SHP77 treated with DMSO at 0.1 percent for 48 hours (cell line): Measurements from ENCODE around the gene DNAAF3.
"Not testable (repeated sequence)": the region's sequence is repeated elsewhere in the genome, so short reads cannot be mapped to it uniquely, and the experiment has no call there.

ENCODE experiments used
- DNase-seq: peaks from one replicate; lab custom pipeline; 2025; lab: John Stamatoyannopoulos, UW

DNAAF3 gene

DNA sequence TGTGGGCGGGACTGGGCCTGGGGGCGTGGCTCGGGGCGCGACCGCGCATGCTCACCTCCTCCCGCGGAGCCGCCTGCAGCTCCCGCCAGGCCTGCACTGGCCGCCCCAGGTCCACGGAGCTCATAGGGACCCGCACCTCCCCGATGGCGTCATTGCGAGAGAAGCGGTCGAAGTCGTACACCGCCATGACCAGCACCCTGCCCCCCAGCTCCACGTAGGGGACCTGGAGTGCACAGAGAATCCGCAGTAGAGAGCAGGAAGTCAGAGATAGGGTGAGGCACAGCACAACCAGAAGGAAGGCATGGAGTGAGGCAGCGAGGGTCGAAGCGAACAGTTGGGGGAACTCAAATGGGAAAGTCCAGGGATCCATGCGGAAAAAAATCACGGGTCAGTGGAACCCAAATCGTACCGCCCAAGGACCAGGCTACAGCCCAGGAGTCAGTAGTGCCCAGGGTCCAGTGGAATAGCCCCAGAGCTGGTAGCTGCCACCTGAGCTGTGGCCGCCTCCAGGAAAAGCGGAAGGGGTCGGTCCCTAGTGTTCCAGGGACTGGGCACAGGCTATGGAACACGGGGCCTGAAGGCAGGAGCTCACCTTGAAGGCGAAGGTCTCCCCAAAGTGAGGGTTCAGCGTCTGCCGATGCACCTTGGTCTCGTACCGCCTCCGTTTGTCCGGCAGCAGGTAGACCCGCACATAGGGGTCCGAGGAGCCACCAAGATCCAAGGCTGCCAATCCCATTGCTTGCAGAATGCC, 8.9 kb upstream of the DNAAF3 start:
- peak; percentile 13 for DNase-seq

- no peak for DNase-seq
These were observed 8.2 kb upstream of the DNAAF3 start for GRCh38 chr19:55174425-55175116.

DNA sequence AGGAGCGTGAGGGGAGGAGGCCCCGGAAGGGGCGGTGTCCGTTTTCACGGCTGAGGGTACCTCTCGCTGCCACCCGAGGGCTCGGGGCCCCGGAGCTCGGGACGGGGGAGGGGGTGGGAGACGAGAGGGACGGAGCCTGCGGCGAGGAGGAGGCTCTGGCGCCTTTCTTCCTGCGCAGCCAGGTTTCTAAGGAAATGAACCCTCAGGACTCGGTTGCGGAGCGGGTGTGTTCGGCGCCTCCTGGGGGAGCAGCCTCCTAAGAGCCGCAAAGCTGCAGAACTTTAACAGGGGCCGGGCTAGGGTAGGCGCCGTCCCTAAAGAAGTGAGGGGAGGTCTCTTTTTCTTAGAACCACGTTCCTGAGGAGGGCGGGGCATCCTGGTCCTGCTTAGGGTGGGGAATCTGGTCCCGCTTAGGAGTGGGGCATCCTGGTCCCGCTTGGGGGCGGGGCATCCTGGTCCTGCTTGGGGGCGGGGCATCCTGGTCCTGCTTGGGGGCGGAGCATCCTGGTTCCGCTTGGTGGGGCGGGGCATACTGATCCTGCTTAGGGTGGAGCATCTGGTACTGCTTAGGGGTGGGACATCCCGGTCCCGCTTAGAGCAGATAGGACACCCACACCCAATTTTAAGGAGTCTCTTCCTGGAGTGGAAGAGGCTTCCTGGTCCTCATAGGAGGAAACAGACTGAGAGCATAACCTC, 7.4 kb upstream of the DNAAF3 start:
- DNase-seq: no peak

DNA sequence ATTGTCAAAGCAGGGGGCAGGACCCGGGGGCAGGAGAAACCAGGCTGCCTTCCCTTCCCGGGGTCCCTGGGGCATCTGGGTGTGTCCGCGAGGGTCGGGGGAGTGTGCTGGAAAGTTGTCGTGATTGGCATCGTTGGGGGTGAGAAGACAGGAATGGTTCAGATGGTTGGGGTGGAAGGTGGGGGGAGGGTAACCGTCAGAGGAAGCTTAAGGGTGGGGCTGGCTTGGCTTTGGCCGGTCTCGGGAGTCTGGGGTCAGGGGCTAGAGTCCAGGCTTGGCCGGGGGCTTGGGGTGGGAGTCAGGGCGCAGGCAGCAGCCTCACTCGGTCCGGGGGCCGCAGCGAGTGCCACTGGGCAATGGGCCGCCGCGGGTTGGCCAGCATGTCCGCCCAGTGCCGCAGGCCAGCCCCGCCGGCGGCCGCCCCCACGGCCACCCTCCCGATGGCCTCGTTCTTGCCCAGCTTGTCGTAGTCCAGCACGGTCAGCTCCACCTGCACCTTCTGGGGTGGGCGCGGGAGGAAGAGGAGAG, 6.8 kb upstream of the DNAAF3 start:
- DNase-seq: no peak

- DNase-seq: no peak
These were observed 6.3 kb upstream of the DNAAF3 start for GRCh38 chr19:55172741-55173140.

GRCh38 chr19:55172318-55172717, 5.9 kb upstream of the DNAAF3 start:
- not testable (repeated sequence) for DNase-seq

GRCh38 chr19:55171440-55171839, 5.0 kb upstream of the DNAAF3 start:
- no peak for DNase-seq

DNA sequence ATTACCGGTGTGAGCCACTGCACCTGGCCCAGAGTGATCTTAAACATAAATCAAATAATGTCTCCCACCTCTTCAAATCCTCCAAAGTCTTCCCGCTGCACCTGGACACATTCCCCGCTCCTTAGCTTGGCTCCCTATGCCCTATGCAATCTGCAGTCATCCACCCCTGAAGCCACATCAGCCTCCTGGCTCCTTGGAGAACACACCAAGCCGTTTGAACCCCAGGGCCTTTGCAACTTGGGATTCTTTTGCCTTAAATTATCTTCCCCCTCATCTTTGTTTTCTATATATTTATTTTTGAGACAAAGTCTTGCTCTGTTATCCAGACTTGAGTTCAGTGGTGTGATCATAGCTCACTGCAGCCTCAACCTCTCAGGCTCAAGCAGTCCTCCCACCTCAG, 2.7 kb upstream of the DNAAF3 start:
- no peak for DNase-seq

DNA sequence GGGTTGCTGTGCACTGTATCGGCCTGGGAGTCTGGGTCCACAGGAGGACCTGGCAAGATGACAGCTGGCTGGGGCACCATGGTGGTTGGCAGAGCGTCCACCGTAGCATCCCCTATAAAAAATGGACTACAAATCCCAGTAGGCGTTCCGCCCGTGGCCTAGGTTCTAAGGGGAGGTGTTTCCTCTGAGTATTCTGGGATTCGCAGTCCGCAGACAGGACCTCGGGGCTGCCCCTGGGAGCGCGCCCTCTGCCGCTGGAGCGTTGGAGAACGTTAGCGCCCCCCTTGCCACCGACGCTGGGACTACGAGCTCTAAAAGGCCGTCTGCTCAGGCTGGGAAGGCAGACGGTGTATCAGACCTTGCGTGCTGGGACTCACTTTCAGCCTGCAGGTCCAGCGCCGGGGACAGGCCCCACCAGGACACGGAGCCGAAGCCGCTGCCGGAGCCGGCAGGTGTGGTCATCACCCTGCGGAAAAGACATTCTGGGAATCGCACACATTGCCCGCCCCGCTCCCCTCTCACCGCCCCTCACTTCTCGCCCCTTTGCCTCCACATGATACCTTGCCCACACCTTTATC, 372 bp downstream of the DNAAF3 start:
- DNase-seq: peak; percentile 82

GRCh38 chr19:55161571-55162322, 4.7 kb downstream of the DNAAF3 start:
- DNase-seq: no peak

DNA sequence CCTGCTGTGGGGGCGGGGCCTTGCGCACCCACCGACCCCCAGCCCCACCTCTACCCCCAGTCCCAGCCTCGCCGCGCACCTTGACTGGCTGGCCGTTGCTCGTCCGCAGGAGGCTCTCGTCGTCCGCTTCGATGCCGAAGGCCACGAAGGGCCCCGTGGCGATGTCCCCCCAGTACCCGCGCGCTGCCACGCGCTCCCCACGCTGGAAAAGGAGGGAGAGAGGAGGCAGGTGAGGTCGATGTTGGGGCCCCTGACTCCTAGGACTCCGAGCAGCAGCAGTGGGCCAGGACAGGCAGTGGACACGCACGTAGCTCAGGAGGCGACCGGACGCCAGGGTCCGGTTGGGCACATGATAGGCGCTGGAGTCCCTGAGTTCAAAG, 5.4 kb downstream of the DNAAF3 start:
- no peak for DNase-seq

GRCh38 chr19:55160128-55160985, 6.1 kb downstream of the DNAAF3 start:
- peak; percentile 91 for DNase-seq

DNA sequence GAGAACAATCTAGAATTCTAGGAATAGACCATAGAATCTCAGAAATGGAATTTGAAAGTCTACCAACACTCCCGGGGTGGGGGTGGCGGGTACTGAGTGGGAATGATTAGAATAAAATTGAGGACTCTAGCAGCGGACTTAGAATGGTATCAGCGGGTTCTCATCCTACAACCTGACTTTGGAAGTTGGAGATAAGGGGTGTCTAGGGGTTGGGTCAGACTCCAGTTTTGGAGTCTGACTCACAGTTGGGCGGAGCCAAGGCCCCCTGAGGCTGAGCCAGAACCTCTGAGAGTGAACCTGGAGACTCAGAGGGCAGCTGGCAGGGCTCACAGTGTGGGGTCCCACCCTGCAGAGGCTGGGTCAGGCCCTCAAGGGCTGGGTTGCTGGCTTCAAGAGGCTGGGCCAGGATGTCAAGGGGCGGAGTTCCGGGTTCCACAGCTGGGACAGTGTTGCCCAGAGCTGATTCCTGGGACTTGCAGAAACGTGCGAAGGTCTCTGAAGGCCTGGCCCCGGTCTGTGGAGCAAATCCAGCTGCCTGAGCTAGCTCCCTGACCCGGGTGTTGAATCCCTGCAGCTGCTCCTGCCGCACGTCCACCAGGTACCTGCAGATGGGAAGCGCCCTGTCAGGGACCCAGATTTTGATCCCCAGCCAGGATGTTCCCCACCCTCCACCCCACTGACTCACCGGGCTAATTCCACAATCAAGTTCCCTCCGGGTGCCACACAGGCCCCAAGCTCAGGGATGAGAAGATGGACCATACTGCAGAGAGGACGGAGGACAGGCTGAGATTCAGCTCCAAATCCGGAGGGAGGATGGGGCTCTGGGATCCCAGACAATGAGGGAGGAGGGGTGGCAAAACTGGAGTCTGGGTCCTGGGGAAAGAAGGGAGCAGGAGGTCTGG, 7.3 kb downstream of the DNAAF3 start:
- no peak for DNase-seq

- no peak for DNase-seq
These were observed 8.0 kb downstream of the DNAAF3 start for GRCh38 chr19:55158423-55158822.

- DNase-seq: no peak
These were observed 9.1 kb downstream of the DNAAF3 start, which contains the start of gene TNNI3 for GRCh38 chr19:55157064-55157908. TNNI3 (minus strand) TSS chr19:55157732; CDS start chr19:55157589, 143 bp downstream.

DNA sequence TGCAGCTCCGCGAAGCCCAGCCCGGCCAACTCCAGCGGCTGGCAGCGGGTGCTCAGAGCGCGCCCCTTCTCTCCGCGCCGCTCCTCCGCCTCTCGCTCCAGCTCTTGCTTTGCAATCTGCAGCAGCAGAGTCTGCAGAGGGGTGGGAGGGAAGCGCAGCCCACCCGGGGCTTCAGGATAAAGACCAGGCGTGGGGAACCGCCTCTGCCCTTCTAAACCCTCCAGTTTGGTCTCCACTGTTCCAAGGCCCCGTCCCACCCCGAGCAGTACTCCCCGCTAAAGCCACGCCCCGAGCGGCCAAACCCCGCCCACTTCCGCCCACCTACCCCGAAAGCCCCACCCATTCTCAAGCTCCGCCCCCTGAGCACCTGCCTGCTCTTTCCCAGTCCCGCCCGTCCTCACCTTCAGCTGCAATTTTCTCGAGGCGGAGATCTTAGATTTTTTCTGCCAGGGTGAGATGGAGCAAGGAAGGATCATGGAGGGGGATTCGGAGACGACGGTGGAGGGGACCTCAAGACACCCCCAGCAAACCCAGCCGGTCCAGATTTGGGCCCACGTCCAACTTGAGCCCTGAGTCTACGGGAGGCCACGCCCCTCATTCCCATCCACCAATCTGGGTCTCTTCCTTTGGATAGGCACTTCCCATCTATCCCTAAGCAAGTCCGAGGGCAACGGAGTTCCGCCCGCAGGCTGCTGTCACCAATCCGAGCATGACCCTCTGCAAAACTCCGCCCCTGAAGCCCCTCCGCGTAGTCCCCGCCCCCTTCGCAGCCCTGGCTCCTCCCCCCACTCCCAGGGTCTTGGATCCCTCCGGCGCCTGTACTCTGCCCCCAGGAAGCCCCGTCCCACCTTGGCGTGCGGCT, 10.0 kb downstream of the DNAAF3 start:
- DNase-seq: peak; percentile 91

- DNase-seq: not testable (repeated sequence)
These were observed 10.6 kb downstream of the DNAAF3 start for GRCh38 chr19:55155784-55156183.
